Embryonic facial prominence (tissue), 1 donor: Measurements from ENCODE around the gene RAB36.

Source experiments
- DNase-seq: peaks from one replicate; pipeline ENCODE4 v3.0.0-alpha.2; 2016; ENCODE audit errors: extremely low spot score

The RAB36 gene

DNA sequence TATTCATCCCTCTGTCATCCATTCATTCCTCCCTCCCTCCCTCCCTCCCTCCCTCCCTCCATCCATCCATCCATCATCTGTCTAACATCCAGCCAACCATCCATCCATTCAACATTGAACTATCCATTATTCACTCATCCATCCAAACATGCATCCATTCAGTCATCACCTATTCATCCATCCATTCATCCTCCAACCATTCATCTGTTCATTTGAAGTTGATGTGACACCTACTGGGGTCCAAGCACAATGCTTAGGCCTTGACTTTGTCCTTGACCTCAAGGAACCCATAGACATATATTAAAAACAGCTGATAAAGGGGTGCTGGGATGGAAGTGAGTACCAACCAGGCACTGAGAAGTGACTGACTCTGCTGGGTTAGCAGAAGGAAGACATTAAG is 61.6 kb downstream of the RAB36 start:
- no peak for DNase-seq

DNA sequence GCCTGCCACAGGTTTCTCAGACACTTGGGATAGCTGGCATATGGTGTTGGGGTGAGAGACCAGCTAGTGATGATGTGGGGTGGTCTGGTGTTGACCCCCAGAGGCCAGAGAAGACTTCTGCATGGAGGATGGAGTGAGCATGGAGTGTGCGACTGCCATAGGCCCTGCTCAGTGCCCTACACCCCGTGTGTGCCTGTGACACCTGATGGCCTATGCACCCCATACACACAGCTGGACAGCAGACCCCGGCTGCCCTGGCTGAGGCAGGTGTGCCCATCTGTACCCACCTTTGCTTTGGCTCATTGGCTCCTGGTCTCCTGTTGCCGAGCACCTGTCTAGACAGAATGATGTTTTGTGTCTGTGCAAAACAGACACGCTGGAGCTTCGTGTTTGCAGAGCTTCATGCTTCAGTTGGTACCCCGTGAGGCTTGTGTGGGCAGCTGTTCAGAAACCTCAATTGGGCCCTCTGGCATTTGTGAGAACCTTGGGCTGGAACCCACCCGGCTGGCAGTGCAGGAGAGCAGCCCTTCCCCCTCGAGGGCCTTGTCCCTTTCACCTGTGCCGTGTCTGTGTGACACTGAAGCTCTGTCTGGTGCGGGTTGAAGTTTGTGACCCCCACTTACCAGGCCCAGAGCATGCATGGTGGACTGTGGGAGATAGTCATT is 62.6 kb downstream of the RAB36 start:
- DNase-seq = no peak

DNA sequence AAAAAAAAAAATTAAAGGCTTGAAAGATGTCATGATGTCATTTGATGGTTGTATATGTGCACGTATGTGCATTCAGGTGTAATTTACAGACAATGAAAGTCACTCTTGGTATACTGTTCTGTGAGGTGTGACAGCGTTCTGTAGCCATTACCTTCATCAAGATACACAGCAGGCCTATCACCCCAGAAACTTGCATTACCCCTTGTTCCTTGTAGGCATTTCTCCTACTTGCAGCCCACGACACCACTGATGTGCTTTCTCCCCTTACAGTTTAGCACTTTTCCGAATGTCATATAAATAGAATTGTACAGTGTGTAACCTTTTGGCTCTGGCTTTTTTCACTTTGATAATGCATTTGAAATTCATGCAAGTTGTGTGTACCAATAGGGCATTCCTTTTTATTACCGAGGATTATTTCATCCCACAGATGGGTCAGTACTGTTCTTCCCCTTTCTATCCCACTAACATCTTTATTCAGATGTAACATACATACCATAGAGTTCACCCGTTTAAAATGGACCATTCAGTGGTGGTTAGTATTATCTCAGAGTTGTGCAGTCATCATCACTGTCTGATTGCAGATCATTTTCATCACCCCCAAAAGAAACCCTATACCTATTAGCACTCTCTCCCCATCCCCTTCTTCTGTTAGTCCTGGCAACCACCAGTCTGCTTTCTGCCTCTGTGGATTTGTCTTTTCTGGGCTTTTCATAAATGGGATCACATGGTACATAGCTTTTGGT is 65.3 kb downstream of the RAB36 start:
- no peak for DNase-seq

DNA sequence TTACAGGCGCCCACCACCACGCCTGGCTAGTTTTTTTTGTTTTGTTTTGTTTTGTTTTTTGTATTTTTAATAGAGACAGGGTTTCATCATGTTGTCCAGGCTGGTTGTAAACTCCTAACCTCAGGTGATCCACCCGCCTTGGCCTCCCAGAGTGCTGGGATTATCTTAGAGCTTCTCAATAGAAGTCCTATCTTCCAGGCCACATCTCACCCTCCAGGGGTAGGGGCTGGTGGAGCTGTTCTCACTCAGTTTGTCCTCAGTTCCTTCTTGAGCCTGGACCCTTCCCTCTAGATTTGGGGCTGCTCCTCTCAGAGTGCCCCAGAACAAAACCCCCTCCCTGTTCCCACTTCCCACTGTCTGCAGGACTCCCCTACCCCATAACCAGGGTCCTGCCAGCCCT is 66.3 kb downstream of the RAB36 start:
- no peak for DNase-seq

DNA sequence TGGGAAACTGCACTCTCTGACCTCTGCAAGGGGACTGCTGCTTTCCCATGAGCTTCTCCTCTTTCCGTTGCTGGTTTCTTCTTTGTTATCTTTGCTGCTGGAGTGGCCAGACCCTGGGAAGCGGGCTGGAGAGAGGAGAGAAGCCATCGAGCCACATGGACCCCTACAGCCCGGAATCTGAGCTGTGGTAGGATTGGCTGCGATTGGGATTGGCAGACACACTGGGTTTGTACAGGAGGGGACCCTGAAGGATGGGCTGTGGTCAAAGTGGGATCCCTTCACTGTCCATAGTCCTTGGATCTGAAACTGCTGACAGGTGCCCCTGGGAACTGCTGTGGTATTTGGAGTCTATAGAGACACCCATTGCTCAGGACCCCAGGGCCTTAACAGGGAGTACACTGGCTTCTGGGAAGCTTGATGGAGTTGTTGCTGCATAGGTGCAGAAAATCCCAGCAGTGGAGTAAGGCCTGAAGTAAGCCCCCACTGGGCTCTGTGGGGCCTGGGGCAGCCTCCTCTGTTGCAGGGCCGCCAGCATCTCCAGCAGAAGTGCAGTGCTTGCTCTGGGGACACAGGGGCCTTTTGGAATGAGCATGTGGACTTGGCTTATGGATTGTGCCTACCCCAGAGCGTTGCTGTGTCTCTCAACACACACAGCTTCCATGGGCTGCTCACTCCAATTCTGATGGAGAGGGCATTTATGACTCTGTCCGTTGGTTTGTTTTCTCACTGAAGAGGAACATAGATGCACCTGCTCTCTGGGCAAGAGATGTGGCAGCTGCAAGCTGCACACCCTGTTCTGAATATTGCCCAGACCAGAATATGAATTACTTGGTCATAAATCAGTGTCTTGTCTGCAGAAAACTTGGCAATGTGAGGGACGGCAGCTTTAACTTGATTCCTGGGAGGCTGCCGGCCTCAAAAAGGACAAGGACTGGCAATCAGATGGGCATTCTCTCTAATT is 67.1 kb downstream of the RAB36 start:
- DNase-seq = no peak

DNA sequence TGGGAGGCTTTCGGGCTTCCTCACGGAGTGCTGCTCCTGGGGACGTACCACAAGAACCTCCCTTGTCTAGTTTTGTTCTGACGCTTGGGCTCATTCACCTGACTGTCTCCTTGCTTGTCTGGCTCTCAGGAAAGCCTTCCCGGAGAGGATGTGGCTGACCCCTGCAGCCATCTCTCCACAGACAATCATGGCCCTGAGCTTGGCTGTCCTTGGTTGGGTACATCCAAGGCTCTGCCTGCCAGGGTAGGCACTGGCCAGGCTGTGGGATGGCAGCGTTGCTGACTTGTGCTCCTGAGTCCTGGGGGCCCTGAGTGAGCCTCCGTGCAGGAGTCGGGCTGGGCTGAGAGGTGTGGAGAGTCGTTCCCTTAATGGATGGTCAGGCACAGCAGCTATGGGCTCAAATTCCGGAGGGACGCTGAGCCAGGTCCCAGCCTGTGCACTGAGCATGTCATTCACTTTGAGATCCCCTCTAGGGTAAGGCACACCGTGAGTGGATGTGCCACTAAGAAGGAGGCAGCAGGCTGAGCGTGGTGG is 67.8 kb downstream of the RAB36 start:
- DNase-seq = no peak

DNA sequence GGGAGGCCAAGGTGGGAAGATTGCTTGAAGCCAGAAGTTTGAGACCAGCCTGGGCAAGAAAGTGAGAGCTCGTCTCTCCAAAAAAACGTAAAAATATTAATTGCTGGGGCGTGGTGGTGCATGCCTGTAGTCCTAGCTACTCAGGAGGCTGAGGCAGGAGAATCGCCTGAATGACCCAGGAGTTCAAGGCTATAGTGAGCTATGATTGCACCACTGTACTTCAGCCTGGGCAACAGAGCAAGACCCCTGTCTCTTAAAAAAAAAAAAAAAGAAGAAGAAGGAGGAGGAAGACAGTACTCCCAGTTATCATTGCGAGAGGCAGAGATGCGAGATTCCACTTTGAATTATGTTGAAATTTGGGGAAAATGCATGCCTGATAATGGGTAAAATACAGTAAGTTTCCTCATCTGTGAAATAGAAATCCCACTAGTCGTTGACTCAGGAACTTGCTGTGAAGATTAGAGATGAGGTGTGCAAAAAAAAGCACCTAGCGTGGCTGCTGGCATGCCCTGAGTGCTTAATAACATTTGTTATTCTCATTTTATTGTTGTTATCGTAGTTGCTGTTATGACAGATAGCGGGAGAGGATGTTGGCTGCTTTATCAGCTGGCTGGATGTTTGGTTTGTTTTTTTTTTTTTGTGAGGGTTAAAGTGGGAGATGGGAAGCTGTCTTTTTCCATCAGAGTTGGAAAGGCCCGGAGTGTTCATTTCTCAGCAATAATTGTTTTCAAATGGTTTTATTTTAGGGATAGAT is 68.5 kb downstream of the RAB36 start:
- DNase-seq = no peak
